ENCODE measurements around the gene AIF1L.
"Not testable (repeated sequence)": the region's sequence is repeated elsewhere in the genome, so short reads cannot be mapped to it uniquely, and the experiment has no call there.

AIF1L gene

DNA sequence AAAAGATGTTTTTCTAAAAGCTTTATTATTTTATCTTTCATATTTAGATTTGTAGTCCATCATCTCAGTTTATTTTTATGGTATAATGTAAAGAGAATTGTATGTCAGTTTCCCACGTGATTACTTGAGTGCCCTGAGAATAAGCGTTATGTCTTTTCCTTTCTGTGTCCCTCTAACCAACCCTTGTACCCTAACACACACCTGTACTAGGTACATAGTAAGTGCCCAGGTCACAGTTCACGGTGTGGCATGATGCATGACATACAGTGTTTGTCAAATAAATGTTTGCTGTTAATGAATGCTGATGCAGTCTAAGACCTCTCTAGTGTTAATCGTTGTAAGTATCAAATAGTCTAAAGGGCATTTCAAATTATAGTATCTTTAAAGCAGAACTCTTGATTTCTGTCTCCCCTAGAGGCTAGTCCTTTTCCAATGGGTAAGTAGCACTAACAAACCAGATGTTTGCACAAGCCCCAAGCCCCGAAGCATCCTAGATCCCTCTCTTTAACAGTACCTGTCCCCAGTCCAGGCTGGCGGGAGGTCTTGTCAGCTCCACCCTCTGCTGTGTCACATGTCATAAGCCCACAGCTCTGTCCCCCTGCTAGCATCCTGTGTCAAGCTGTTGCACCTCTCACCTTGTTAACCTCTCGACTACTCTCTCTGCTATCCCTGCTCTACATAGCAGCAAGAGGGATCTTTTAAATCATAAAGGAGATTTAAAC lies 52.8 kb downstream of the AIF1L start:
- in situ Hi-C loops (cut with MboI; ENCODE audit: low pct_unique_long_range_greater_than_20kb, low sequenced_read_pairs): no loop called here
- no peak for DNase-seq

DNA sequence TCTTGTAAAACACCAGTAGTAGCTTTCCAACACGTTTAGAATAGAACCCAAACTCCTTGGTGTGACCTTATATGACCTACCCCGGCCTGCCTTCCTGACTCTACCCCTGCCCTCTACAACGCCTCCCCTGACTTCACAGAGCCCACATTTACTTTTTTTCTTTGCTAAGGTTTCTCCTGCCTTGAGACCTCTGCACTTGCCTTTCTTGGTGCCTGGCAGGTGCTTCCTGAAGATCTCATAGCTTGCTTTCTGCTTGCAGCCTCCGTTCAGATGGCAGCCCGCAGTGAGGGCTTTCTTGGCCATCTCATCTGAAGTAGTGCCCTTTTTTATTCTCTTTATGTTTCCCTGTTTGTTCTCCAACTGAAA lies 53.3 kb downstream of the AIF1L start:
- in situ Hi-C loops (cut with MboI; ENCODE audit: low pct_unique_long_range_greater_than_20kb, low sequenced_read_pairs): no loop called here
- no peak for DNase-seq

DNA sequence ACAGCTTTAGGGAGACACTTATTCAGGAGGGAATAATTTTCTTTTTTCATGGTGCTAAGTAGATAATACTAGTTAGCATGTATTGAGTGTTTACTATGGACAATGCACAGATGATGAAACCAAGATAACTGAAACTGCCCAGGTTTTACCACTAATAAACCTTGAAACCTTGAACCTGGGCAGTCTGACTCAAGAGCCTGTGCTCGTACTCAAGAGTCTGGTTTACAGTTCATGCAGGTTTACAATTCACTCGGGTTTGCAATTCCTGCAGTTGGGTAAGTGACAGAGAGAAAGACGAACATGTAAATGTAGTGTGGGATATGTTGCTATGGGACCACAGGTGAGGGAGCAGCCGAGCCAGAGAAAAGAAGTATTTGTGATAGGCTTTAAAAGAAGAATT lies 57.3 kb downstream of the AIF1L start:
- DNase-seq: no peak
- in situ Hi-C loops (cut with MboI; ENCODE audit: low pct_unique_long_range_greater_than_20kb, low sequenced_read_pairs): no loop called here

DNA sequence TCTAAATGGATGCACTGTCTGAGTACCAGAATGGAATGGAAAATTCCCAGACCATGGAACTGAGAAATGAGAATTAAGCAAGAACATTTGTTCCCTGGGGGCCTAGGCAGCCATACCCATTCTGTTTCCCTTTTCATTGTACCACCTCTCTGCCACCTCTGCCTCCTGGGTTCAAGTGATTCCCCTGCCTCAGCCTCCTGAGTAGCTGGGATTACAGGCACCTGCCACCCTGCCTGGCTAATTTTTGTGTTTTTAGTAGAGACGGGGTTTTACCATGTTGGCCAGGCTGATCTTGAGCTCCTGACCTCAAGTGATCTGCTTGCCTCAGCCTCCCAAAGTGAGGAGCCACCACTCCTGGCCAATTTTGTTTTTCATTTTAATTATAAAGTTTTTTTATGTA lies 62.3 kb downstream of the AIF1L start:
- in situ Hi-C loops (cut with MboI; ENCODE audit: low pct_unique_long_range_greater_than_20kb, low sequenced_read_pairs): not testable (repeated sequence)

DNA sequence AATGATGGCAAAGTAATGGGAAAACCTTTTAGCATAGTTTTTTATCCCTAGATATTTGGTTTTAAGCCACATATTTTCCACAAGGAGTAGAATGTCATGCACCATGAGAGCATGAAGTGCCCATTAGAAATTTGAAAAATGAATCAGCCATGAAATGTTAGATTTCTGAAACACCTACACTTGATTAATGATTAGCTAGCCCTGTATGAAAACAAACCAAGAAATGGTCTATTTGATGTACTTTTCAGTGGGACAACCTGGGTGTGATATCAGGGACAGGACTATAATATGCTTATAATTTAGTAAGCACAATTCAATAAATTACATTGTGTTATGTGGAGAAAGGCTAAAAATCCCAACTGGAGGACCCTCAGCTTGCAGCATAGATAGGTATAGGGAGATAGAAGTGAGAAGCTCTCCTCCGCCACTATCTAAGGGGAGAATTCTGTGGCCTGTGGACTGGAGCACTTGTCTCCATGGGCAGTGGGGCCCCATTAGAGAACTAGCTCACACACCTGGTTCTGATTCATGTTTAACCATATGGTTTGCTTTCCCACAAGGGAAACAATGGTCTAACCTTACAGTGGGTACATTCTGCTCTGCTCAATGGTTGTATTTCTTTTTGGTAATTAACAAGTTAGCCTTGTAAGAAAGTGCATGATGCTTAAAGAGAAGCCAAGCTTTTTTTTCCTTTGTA lies 64.2 kb downstream of the AIF1L start:
- in situ Hi-C loops (cut with MboI; ENCODE audit: low pct_unique_long_range_greater_than_20kb, low sequenced_read_pairs): no loop called here
- DNase-seq: no peak

More for the DNA sequence above, 62.3 kb downstream of the AIF1L start:
- not testable (repeated sequence) for DNase-seq

DNA sequence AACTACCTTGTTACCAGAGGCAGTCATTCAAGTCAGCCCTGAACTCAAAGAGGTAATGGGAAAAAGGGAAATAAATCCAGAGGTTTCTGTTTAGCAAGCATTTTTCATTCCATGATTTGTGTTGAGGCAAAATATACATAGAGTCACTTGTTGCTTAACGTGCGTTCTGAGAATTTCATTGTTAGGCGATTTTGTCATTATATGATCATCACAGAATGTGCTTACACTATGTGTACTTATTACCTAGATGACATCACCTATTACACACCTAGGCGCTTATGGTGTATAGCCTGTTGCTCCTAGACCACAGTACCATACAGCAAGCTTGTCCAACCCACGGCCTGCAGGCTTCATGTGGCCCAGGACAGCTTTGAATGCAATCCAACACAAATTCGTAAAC lies 65.3 kb downstream of the AIF1L start:
- no peak for DNase-seq

DNA sequence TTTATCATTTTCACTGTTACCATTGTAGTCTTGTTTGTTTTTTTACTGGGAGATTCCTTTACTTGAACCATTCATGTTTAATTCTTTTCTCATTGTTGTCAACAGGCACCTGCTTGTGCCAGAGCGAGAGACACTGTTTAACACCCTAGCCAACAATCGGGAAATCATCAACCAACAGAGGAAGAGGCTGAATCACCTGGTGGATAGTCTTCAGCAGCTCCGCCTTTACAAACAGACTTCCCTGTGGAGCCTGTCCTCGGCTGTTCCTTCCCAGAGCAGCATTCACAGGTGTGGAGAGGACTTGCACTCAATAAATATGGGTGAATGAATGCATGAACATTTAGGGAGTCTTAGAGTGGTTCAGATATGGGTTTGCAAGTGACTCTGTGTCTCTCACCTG lies 66.6 kb downstream of the AIF1L start:
- no peak for DNase-seq
- in situ Hi-C loops (cut with MboI; ENCODE audit: low pct_unique_long_range_greater_than_20kb, low sequenced_read_pairs): no loop called here

More for the DNA sequence above, 65.3 kb downstream of the AIF1L start:
- in situ Hi-C loops (cut with MboI; ENCODE audit: low pct_unique_long_range_greater_than_20kb, low sequenced_read_pairs): no loop called here

DNA sequence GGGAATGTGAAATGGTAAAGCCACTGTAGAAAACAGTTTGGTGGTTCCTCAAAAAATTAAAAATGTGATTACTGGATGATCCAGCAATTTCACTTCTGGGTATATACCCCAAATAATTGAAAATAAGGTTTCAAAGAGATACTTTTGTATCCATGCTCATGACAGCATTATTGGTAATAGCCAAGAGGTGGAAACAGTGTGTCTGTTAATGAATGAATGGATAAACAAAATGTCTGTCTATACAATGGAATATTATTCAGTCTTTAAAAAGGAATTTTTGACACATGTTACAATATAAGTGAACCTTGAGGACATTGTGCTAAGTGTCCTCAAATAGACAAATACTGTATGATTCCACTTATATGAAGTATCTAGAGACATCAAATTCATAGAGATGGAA lies 69.2 kb downstream of the AIF1L start:
- no peak for DNase-seq
- in situ Hi-C loops (cut with MboI; ENCODE audit: low pct_unique_long_range_greater_than_20kb, low sequenced_read_pairs): no loop called here

DNA sequence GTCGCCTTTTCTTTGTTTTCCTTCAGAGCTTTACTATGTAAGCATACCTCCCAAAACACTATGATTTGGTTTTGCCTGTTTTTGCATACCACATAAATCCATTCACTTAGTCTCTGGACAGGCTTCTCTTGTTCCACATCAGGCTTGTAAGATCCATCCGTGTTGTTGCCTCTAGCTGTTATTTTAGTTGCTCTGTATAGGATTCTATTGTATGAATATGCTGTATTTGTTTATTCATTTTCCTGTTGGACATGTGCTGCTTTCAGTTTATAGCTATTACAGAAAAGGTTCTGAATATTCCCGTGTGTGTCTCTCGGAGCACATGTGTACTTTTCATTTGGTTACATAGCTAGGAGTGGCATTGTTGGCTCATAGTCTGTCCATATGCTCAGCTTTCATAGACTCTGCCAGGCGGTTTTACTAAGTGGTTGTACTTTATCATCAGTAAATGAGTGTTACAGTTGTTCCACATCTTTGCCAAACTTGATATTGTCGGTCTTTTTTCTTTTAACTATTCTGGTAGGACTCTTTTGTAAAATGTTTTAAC lies 70.9 kb downstream of the AIF1L start:
- in situ Hi-C loops (cut with MboI; ENCODE audit: low pct_unique_long_range_greater_than_20kb, low sequenced_read_pairs): no loop called here
- DNase-seq: no peak

DNA sequence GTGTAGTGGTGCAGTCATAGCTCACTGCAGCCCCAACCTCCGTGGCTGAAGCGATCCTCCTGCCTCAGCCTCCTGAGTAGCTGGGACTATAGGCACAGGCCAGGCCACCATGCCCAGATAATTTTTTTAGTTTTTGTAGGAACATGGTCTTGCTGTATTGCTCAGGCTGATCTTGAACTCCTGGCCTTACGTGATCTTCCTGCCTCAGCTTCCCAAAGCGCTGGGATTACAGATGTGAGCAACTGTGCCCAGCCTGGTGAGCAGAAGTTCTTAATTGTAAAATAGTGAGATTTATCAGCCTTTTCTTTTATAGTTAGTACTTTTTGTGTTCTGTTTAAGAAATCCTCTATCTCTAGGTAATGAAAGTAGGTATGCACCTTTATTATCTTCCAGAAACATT lies 71.6 kb downstream of the AIF1L start:
- in situ Hi-C loops (cut with MboI; ENCODE audit: low pct_unique_long_range_greater_than_20kb, low sequenced_read_pairs): no loop called here
- DNase-seq: no peak

DNA sequence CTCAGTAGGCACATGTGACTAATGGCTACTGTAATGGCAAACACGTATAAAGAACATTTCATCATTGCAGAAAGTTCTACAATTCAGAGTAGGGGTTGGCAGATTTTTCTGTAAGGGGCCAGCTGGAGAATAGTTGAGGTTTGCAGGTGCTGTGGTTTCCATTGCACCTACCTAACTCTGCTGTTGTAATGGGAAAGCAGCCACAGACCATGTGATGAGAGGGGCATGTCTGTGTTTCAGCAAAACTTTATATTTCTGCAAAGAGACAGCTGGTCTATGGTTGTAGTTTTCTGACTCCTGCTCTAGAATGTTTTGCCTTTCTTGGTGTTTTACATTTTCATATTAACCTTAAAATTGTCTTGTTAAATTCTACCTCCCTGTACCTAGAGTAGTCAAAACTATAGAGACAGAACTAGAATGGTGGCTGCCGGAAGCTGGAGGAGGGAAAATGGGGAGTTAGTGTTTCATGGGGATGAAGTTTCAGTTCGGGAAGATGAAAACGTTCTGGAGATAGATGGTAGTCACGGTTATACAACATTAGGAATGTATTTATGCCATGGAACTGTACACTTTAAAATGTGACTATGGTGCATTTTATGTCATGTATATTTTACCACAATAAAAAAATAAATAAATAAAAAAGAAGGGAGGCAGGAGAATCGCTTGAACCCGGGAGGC lies 73.4 kb downstream of the AIF1L start:
- no peak for DNase-seq

More for the DNA sequence above, 73.4 kb downstream of the AIF1L start:
- in situ Hi-C loops (cut with MboI; ENCODE audit: low pct_unique_long_range_greater_than_20kb, low sequenced_read_pairs): no loop called here
